ENCODE data around the gene DDX50.

DNA sequence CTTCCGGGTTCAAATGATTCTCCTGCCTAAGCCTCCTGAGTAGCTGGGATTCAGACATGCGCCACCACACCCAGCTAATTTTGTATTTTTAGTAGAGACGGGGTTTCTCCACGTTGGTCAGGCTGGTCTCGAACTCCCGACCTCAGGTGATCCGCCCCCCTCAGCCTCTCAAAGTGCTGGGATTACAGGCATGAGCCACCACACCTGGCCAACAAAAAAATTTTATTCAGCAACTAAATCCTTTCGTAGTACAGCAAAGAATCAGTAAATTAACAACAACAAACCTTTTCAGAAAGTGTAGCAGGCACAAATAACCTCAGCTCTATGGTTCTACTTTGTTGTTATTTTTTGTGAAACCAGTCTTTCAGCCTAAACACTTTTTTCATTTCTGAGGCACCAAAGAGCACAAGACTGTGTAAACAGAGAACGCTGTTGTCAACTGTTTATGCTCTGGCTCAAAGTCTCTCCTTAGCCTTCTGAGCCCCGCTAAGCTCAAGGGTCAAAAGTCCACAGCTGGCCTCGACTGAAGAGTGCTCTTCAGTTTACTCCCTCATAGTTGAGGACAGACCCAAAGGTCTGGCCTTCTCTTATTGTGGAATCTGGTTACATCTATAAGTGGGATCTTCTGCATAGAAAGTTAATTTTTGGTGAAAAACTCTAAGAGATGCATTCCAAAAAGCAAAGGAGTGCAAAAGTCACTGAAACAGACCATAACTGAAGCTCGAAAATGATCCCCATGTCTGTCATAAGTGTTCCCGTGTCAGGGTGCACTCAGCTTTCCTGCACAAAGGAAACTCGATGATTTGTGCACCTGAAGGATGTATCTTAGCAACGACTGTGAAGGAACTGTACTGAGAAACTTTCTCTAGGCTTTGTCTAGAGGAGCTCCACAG lies 24.6 kb upstream of the DDX50 start:
- TF ChIP-seq ZNF274 (IDR thresholded peaks at IDR 0.05; ENCODE audit: low read depth, low read length) (no peak), SUZ12 (IDR thresholded peaks at IDR 0.05; ENCODE audit: extremely low read depth, insufficient read depth, insufficient read length) (no peak)

Data from NT2/D1 (cell line).